HL-60 (cell line): ENCODE measurements around the gene IFIT5.
"Not testable (repeated sequence)": the region's sequence is repeated elsewhere in the genome, so short reads cannot be mapped to it uniquely, and the experiment has no call there.

Experiments
- CTCF ChIP-seq: IDR thresholded peaks from one replicate; pipeline ENCODE4 v1.5.1; 2011; ENCODE audit warnings: low read length, control low read depth, inconsistent platforms; ENCODE audit not compliant: insufficient read depth
- GABPA ChIP-seq: IDR thresholded peaks from 2 replicates; pipeline ENCODE4 v1.6.1; 2012; ENCODE audit warnings: low read depth
- POLR2AphosphoS5 ChIP-seq: IDR thresholded peaks from 2 replicates; pipeline ENCODE4 v1.6.1; 2012; ENCODE audit warnings: low read depth
- SPI1 ChIP-seq: IDR thresholded peaks from 2 replicates; pipeline ENCODE4 v1.6.1; 2012; ENCODE audit warnings: low read depth, mild to moderate bottlenecking, borderline replicate concordance

GRCh38 chr10:89391226-89391576 is 23.2 kb upstream of the IFIT5 start:
- TF ChIP-seq CTCF, POLR2AphosphoS5, SPI1, GABPA: not testable (repeated sequence)
